Measurements from ENCODE around the gene GGN. TPM values are rescaled to one million over a fixed set of nuclear protein-coding genes. Genes with fewer than 3 reads are reported as not detected.
"Not testable (repeated sequence)": the region's sequence is repeated elsewhere in the genome, so short reads cannot be mapped to it uniquely, and the experiment has no call there.

GGN gene
- polyA plus RNA-seq, 1 of the 3 experiments (the other 2 are of a cell fraction) = 0.48 TPM

DNA sequence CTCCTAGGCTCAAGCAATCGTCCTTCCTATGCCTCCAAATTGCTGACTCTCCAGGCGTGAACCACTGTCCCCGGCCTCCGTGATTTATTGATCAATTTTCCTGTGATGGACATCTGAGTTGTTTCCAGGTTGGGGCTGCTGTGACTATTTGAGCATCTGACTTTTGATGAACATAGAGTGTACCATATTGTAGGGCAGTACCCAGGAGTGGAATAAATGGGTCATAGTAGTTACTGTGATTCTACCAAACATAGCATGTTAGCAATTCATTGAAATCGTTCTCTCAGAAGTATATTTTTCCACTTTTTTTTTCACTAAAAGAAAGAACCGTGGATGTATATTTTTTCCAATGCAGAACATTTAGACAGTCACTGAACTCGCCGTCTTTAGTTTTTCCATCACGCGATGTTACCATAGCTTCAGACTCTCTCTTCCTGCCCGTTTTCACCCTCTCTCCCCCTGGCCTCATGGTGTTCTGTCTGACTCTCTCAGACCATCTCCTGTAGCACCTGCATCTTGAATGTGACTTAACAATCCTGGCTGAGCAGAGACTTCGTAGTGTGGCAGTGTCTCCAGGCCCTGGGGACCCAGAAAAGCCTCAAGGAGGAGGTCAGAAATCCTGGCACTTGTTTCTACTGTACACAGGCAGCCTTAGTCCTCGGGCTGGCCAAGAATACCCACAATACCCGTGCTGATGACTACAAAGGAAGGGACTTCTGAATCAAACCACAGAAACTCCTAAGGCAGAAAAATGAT is 41.4 kb upstream of the GGN start:
- Histone ChIP-seq H3K9me2 (no peaks in the 10 kb centered on the region), H3K4me3 (ENCODE audit: low read depth in 2 of 2, low read length in 1 of 2) (no peak overlapping the region), H3K4me2 (no peak overlapping the region), H3K9me3 (no peaks in the 10 kb centered on the region), H3K9ac (no peak overlapping the region), H3K4me1 (ENCODE audit: control insufficient read depth in 1 of 2, insufficient read depth in 2 of 2, low read depth in 1 of 2, low read length in 1 of 2) (no peaks in the 10 kb centered on the region; a peak in 1 of 4 replicates), H3F3A (replicated peaks; ENCODE audit: insufficient read depth) (no peaks in the 10 kb centered on the region), H2AFZ (ENCODE audit: low read depth) (no peak overlapping the region), H4K20me1 (ENCODE audit: insufficient read depth) (no peaks in the 10 kb centered on the region), H3K79me2 (ENCODE audit: insufficient read depth) (no peaks in the 10 kb centered on the region), H3K27me3 (ENCODE audit: insufficient read depth) (peaks cover 9% of the 10 kb centered on the region; the same call in 1 of the 2 replicates), H3K36me3 (replicated peaks in 1 of 2; ENCODE audit: control insufficient read depth in 1 of 2, insufficient read depth in 2 of 2, low read length in 1 of 2) (no peaks in the 10 kb centered on the region), H3K27ac (ENCODE audit: low read depth in 2 of 2, low read length in 1 of 2) (no peak overlapping the region)
- 53% methylated on average over 14 of the region's 14 CpGs for WGBS (ENCODE audit: low lambda C conversion rate)
- no peak for DNase-seq
- ChIA-PET POLR2A (no interaction called here), CTCF (interaction anchor here (1.0 to 1.4 kb wide), 3 partner anchors 15 to 27 kb away, joined by 3 to 5 read pairs (median 3); partner anchors contain the start of gene FAM98C)
- TF ChIP-seq NFIC (IDR thresholded peaks at IDR 0.05; ENCODE audit: borderline replicate concordance) (no peak), TEAD4 (IDR thresholded peaks at IDR 0.05; ENCODE audit: borderline replicate concordance, insufficient read depth) (no peak), RXRA (IDR thresholded peaks at IDR 0.05; ENCODE audit: borderline replicate concordance, low read depth) (no peak), GABPA (IDR thresholded peaks at IDR 0.05; ENCODE audit: low read depth) (no peak), POLR2AphosphoS5 (IDR thresholded peaks at IDR 0.05; ENCODE audit: low read depth, low read length) (no peak)
- TF ChIP-seq, protein P1, sequence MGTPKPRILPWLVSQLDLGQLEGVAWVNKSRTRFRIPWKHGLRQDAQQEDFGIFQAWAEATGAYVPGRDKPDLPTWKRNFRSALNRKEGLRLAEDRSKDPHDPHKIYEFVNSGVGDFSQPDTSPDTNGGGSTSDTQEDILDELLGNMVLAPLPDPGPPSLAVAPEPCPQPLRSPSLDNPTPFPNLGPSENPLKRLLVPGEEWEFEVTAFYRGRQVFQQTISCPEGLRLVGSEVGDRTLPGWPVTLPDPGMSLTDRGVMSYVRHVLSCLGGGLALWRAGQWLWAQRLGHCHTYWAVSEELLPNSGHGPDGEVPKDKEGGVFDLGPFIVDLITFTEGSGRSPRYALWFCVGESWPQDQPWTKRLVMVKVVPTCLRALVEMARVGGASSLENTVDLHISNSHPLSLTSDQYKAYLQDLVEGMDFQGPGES (IDR thresholded peaks at IDR 0.05; ENCODE audit: low read depth, low read length) = no peak
- TF ChIP-seq, protein P2, sequence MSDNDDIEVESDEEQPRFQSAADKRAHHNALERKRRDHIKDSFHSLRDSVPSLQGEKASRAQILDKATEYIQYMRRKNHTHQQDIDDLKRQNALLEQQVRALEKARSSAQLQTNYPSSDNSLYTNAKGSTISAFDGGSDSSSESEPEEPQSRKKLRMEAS (IDR thresholded peaks at IDR 0.05; ENCODE audit: low read depth) = no peak

GRCh38 chr19:38427035-38427677 is 39.3 kb upstream of the GGN start:
- H3K9me2 ChIP-seq; H3K27ac ChIP-seq (ENCODE audit: low read depth in 2 of 2, low read length in 1 of 2); H3K27me3 ChIP-seq (ENCODE audit: insufficient read depth); H3K79me2 ChIP-seq (ENCODE audit: insufficient read depth); H3K4me1 ChIP-seq (ENCODE audit: control insufficient read depth in 1 of 2, insufficient read depth in 2 of 2, low read depth in 1 of 2, low read length in 1 of 2); H3F3A ChIP-seq (replicated peaks; ENCODE audit: insufficient read depth); POLR2A ChIA-PET; H3K36me3 ChIP-seq (replicated peaks in 1 of 2; ENCODE audit: control insufficient read depth in 1 of 2, insufficient read depth in 2 of 2, low read length in 1 of 2); H2AFZ ChIP-seq (ENCODE audit: low read depth); DNase-seq; H3K4me2 ChIP-seq; H3K9ac ChIP-seq; H3K9me3 ChIP-seq; H4K20me1 ChIP-seq (ENCODE audit: insufficient read depth); H3K4me3 ChIP-seq (ENCODE audit: low read depth in 2 of 2, low read length in 1 of 2): not testable (repeated sequence)
- CTCF ChIA-PET = interaction anchor here (1.0 kb wide), 1 partner anchor 25 kb away, joined by 4 read pairs; the partner anchor contains the start of gene FAM98C
- WGBS (ENCODE audit: low lambda C conversion rate) = 71% methylated on average over 16 of the region's 17 CpGs

Measured in SK-N-SH (cell line).